Measurements from ENCODE around the gene MMP13.

Gene MMP13

DNA sequence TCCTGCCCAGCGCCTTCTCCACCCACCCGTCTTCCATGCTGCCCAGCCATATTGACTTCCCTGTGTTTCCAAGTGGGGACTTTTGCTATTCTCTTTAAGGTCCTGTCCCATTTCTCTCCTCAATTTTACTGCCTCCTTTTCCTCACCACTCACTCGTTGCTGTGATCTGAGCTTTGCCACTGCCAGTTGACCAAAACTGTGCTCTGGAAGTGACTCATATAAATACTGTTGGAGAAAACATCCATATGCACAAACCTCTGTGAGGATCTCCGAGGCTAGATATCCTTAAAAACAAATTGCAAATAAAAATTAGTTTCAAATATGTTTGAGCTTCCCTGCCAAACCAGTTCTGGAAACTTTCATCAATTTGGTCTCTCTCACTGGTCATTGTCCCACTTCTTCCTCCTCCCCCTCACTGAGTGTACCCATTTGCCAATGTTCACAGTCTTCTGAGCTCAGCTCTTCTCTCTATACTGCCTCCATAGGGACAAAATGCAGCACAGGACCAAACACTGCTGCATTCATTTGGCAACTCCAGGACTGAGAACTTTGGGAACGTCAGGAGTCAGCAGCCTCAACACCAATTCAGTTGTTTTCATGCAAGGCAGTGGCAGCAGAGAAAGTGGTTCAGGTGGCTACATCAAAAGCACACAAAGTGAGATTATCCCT, 34.0 kb upstream of the MMP13 start:
- TF ChIP-seq YY1 (IDR thresholded peaks at IDR 0.05; ENCODE audit: low read depth) (no peak), CREB1 (IDR thresholded peaks at IDR 0.05; ENCODE audit: low read depth) (no peak)
- TF ChIP-seq, protein P1, sequence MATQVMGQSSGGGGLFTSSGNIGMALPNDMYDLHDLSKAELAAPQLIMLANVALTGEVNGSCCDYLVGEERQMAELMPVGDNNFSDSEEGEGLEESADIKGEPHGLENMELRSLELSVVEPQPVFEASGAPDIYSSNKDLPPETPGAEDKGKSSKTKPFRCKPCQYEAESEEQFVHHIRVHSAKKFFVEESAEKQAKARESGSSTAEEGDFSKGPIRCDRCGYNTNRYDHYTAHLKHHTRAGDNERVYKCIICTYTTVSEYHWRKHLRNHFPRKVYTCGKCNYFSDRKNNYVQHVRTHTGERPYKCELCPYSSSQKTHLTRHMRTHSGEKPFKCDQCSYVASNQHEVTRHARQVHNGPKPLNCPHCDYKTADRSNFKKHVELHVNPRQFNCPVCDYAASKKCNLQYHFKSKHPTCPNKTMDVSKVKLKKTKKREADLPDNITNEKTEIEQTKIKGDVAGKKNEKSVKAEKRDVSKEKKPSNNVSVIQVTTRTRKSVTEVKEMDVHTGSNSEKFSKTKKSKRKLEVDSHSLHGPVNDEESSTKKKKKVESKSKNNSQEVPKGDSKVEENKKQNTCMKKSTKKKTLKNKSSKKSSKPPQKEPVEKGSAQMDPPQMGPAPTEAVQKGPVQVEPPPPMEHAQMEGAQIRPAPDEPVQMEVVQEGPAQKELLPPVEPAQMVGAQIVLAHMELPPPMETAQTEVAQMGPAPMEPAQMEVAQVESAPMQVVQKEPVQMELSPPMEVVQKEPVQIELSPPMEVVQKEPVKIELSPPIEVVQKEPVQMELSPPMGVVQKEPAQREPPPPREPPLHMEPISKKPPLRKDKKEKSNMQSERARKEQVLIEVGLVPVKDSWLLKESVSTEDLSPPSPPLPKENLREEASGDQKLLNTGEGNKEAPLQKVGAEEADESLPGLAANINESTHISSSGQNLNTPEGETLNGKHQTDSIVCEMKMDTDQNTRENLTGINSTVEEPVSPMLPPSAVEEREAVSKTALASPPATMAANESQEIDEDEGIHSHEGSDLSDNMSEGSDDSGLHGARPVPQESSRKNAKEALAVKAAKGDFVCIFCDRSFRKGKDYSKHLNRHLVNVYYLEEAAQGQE (IDR thresholded peaks at IDR 0.05; ENCODE audit: low read depth), result no peak

DNA sequence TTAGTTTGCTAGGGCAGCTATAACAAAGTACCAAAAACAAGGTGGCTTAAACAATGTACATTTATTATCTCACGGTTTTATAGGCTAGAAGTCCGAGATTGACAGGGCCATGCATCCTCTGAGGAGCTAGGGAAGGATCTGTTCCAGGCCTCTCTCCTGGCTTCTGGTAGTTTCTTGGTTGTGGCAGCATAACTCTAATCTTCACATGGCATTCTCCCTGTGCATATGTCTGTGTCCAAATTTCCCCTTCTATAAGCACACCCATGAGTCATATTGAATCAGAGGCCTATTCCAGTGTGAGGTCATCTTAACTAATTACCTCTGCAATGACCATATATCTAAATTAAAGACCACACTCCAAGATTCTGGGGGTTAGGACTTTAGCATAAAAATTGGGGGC, 31.3 kb upstream of the MMP13 start:
- no peak for TF ChIP-seq EGR1 (IDR thresholded peaks at IDR 0.05)
- TF ChIP-seq CEBPB (IDR thresholded peaks at IDR 0.05), result no peak
- TF ChIP-seq, protein P1 (IDR thresholded peaks at IDR 0.05; ENCODE audit: low read depth), result no peak
- no peak for TF ChIP-seq RAD21 (IDR thresholded peaks at IDR 0.05; ENCODE audit: low read depth)
- no peak for TF ChIP-seq EP300 (IDR thresholded peaks at IDR 0.05; ENCODE audit: borderline replicate concordance)
- TF ChIP-seq TEAD4 (IDR thresholded peaks at IDR 0.05), result no peak
- TF ChIP-seq, protein P2, sequence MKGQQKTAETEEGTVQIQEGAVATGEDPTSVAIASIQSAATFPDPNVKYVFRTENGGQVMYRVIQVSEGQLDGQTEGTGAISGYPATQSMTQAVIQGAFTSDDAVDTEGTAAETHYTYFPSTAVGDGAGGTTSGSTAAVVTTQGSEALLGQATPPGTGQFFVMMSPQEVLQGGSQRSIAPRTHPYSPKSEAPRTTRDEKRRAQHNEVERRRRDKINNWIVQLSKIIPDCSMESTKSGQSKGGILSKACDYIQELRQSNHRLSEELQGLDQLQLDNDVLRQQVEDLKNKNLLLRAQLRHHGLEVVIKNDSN (IDR thresholded peaks at IDR 0.05), result no peak
- TF ChIP-seq TCF12 (IDR thresholded peaks at IDR 0.05; ENCODE audit: low read depth), result no peak
- TF ChIP-seq NFIC (IDR thresholded peaks at IDR 0.05), result no peak

DNA sequence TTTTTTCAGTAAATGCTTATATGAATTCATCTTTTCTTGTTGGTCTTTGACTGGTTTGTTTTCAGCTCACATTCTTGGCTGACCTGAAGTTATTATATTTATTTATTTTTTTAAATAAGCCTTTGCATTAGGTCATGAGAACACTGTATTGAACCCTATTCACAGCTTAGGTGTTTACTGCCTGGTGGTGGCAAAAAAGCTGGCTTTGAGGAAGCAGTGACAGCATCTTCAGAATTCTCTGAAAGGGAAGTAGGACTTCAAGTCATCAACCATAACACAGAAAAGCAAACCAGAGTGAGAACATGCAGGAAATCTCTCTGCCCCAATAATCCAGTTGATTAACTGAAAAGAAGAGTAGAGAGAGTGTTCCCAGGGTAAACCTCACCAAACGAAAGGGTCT, 30.3 kb upstream of the MMP13 start:
- TF ChIP-seq, protein P1 (IDR thresholded peaks at IDR 0.05; ENCODE audit: low read depth), result no peak
- TF ChIP-seq, protein P2 (IDR thresholded peaks at IDR 0.05), result no peak
- no peak for TF ChIP-seq FOXM1 (IDR thresholded peaks at IDR 0.05; ENCODE audit: borderline replicate concordance, low read depth)
- no peak for TF ChIP-seq TCF12 (IDR thresholded peaks at IDR 0.05; ENCODE audit: low read depth)
- TF ChIP-seq EP300 (IDR thresholded peaks at IDR 0.05; ENCODE audit: borderline replicate concordance), result no peak
- TF ChIP-seq NFIC (IDR thresholded peaks at IDR 0.05), result no peak
- TF ChIP-seq TAF1 (IDR thresholded peaks at IDR 0.05; ENCODE audit: low read depth), result no peak
- TF ChIP-seq ZBTB7A (IDR thresholded peaks at IDR 0.05; ENCODE audit: low read depth), result no peak
- no peak for TF ChIP-seq CEBPB (IDR thresholded peaks at IDR 0.05)
- no peak for TF ChIP-seq RAD21 (IDR thresholded peaks at IDR 0.05; ENCODE audit: low read depth)
- TF ChIP-seq, protein P3, sequence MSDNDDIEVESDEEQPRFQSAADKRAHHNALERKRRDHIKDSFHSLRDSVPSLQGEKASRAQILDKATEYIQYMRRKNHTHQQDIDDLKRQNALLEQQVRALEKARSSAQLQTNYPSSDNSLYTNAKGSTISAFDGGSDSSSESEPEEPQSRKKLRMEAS (IDR thresholded peaks at IDR 0.05), result no peak
- TF ChIP-seq TEAD4 (IDR thresholded peaks at IDR 0.05), result no peak
- no peak for TF ChIP-seq EGR1 (IDR thresholded peaks at IDR 0.05)
- no peak for TF ChIP-seq CREB1 (IDR thresholded peaks at IDR 0.05; ENCODE audit: low read depth)
- no peak for TF ChIP-seq YY1 (IDR thresholded peaks at IDR 0.05; ENCODE audit: low read depth)

DNA sequence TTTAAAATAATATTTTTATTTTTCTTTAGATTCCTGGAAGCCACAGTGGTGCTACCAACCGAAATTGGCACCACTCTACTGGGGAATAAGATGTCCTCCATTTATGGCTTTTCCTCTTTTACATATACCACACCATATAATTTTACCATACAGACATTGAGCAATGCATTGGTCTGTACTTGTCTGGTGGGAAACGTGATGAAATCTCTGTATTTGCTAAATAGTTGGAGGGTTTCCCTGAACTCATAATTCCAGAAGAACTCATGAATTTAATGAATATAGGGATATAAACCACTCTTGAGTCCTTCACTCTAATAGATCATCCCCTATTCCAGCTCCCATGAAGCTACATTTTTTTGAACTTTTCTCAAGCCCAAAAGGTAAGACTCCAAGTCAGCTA, 28.0 kb upstream of the MMP13 start:
- no peak for TF ChIP-seq TCF12 (IDR thresholded peaks at IDR 0.05; ENCODE audit: low read depth)
- no peak for TF ChIP-seq TEAD4 (IDR thresholded peaks at IDR 0.05)
- no peak for TF ChIP-seq ZBTB7A (IDR thresholded peaks at IDR 0.05; ENCODE audit: low read depth)
- TF ChIP-seq FOXM1 (IDR thresholded peaks at IDR 0.05; ENCODE audit: borderline replicate concordance, low read depth), result no peak
- TF ChIP-seq, protein P2 (IDR thresholded peaks at IDR 0.05), result no peak
- no peak for TF ChIP-seq CEBPB (IDR thresholded peaks at IDR 0.05)
- TF ChIP-seq TAF1 (IDR thresholded peaks at IDR 0.05; ENCODE audit: low read depth), result no peak
- no peak for TF ChIP-seq CREB1 (IDR thresholded peaks at IDR 0.05; ENCODE audit: low read depth)
- no peak for TF ChIP-seq RAD21 (IDR thresholded peaks at IDR 0.05; ENCODE audit: low read depth)
- TF ChIP-seq, protein P1 (IDR thresholded peaks at IDR 0.05; ENCODE audit: low read depth), result no peak
- no peak for TF ChIP-seq EP300 (IDR thresholded peaks at IDR 0.05; ENCODE audit: borderline replicate concordance)
- TF ChIP-seq EGR1 (IDR thresholded peaks at IDR 0.05), result no peak
- TF ChIP-seq, protein P3 (IDR thresholded peaks at IDR 0.05), result no peak
